Retinal pigment epithelial cell (primary cell): ENCODE data around the gene RANBP1.

ENCODE experiments used
- DNase-seq: peaks from one replicate; pipeline ENCODE4 v3.0.0-alpha.2; 2010; ENCODE audit warnings: low read depth
- H3K4me3 ChIP-seq: 2 replicates; pipeline ENCODE4 v1.5.1; 2011; ENCODE audit warnings: mild to moderate bottlenecking, low read length, control low read depth, moderate library complexity
- TF ChIP-seq, protein P1 (sequence below): conservative IDR thresholded peaks from 2 replicates; pipeline ENCODE4 v1.5.1; 2011; ENCODE audit warnings: low read depth, low read length, control low read depth, inconsistent platforms

Gene RANBP1

DNA sequence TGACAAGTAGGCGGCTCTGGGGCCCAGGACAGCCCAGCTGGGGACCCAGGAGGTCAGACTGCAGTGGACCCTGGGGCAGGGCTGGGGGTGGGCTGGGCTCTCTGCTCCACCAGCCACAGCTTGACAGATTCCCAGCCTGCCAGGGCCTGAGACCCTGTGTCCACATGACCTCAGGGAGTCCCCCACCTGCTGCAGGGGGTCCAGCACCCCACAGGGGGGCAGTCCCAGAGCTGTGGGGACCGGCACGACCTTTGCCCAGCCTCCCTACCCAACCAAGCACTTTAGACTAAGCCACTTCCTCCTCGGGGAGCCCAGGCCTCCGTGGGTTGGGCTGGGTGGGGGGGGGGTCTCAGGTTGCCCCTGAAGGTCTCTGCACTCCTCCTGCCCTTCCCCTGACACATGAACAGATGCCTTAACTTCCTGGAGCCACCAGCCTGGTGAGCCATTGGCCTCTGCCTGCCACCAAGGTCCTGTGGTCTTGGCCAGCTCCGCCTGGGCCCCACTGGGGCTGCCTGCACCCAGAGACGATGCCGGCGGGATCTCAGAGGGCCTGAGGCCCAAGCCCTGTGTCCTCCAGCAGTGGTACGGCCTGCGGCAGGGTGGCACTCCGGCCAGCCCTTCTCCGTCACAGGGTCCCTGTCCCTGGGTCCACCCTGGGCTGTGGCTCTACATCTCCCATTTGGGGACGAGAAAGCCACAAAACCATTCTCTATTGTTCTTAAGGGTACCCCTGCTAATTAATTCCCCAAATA is 31.5 kb downstream of the RANBP1 start:
- no peak for DNase-seq
- TF ChIP-seq, protein P1, sequence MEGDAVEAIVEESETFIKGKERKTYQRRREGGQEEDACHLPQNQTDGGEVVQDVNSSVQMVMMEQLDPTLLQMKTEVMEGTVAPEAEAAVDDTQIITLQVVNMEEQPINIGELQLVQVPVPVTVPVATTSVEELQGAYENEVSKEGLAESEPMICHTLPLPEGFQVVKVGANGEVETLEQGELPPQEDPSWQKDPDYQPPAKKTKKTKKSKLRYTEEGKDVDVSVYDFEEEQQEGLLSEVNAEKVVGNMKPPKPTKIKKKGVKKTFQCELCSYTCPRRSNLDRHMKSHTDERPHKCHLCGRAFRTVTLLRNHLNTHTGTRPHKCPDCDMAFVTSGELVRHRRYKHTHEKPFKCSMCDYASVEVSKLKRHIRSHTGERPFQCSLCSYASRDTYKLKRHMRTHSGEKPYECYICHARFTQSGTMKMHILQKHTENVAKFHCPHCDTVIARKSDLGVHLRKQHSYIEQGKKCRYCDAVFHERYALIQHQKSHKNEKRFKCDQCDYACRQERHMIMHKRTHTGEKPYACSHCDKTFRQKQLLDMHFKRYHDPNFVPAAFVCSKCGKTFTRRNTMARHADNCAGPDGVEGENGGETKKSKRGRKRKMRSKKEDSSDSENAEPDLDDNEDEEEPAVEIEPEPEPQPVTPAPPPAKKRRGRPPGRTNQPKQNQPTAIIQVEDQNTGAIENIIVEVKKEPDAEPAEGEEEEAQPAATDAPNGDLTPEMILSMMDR, result no peak
- H3K4me3 ChIP-seq, result no peak overlapping the region

DNA sequence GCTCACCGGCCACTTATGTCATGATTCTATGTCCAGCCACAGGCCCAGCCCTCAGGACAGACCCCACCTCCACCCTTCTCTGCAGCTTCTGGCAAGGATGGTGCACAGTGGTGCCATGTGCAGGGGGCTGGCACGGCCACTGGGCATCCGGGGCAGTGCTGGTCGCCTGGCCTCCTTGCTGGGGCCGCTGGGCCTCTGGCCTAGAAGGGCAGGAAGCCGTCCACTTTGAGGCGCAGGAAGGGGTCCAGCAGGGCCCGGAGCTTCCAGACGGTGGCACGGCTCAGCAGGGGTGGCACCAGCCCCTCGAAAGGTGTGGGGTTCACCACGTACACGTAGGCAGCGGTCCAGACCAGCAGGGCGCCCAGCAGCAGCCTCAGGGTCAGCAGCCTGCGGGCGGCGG is 32.5 kb downstream of the RANBP1 start:
- no peak for DNase-seq
- TF ChIP-seq, protein P1, result no peak
- H3K4me3 ChIP-seq, result no peak overlapping the region

DNA sequence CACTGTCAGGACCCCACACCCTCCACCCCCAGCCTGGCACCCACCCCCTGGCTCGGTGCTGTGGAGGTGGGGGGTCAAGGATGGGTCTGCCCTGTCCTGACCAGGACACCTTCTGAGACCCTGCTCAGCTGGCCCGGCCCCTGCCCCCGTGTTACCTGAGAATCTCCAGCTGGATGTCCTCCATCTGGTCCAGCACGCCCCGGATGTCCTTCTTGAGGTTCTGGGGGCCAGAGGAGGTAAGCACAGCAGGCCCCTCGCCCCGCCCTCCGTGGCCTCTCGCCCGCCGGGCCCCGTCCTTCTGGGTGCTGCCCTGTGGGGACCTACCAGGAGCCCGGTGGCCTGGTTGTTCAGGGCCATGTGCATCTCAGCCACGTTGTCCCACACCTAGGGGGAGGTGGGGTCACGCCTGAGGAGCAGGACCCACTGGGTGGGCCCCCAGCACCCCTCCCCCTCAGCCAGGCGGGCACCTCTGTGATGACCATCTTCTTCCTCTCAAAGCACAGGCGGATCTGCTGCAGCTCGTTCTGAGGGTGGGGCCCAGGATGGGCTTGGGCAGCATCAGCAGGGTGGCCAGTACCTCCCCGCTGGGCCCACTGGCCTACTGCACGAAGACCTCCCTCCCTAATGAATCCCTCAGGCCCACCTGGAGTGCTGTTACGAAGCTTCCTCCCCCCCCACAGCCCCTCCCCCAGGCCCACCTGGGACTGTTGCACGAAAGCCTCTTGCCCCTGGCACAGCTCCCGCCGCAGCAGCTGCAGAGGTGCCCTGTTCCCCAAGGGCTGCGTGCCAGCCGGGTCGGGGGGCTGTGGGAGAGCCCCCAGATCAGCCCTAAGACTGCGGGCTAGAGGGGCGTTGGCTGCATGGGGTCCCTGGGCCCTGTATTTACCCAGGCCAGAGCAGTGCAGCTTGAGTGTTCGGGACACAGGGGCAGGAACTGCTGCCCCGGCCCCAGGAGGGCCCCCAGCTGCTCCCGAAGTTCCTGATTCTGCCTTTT is 33.6 kb downstream of the RANBP1 start:
- TF ChIP-seq, protein P1, result no peak
- no peak for DNase-seq
- no peak overlapping the region for H3K4me3 ChIP-seq

GRCh38 chr22:20150381-20151275 is 34.7 kb downstream of the RANBP1 start, which contains the start of gene CCDC188:
Gene CCDC188 (minus strand): TSS chr22:20151055. CDS start chr22:20150986, 69 bp downstream.
- no peak within 1 kb of the TSS for H3K4me3 ChIP-seq
- TF ChIP-seq, protein P1, result no peak
- no peak for DNase-seq

- no peak for DNase-seq
- H3K4me3 ChIP-seq, result no peak overlapping the region
- TF ChIP-seq, protein P1, result no peak
These were observed 35.3 kb downstream of the RANBP1 start for GRCh38 chr22:20151276-20151588.

DNA sequence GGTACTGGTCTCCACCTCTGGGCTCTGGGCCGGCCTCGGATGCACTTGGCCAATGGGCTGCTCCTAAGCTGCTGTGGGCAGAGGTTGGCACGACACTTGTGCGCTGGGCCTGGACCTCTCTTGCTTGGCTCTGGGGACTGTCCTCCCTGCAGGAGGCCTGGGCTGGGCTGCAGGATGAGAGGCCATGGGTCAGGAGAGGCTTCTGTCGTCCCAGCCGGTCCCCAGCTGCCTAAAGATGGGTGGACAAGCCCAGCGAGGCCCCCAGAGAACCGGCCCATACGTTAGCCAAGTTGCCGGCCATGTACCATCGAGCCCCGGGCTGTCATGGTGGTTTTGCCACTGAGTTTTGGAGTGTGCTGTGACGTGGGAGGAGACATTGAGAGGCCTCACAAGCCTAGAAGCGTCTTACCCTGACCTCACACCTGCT is 36.6 kb downstream of the RANBP1 start:
- TF ChIP-seq, protein P1, result no peak
- no peak overlapping the region for H3K4me3 ChIP-seq
- DNase-seq, result no peak
